Trophoblast cell (in vitro differentiated cells and primary cell): ENCODE results near the gene TAGLN3.
A peak's percentile ranks its signal among the peaks of the same experiment; 100 is the strongest.

ENCODE experiments used
- DNase-seq, 2 donors: peaks; one replicate each; pipeline ENCODE4 v3.0.0-alpha.2; 2016
- H2AFZ ChIP-seq: 2 replicates; pipeline ENCODE4 v1.6.1; 2013; ENCODE audit warnings: low read length, moderate library complexity, mild to moderate bottlenecking; ENCODE audit not compliant: insufficient read depth, poor library complexity
- H2AK5ac ChIP-seq: 2 replicates; pipeline ENCODE4 v1.6.1; 2013; ENCODE audit warnings: mild to moderate bottlenecking, low read length
- H2BK120ac ChIP-seq: 2 replicates; pipeline ENCODE4 v1.6.1; 2013; ENCODE audit warnings: low read length, mild to moderate bottlenecking, moderate library complexity; ENCODE audit not compliant: insufficient read depth, poor library complexity
- H2BK12ac ChIP-seq: 2 replicates; pipeline ENCODE4 v1.6.1; 2013; ENCODE audit warnings: mild to moderate bottlenecking, low read length, moderate library complexity
- H2BK5ac ChIP-seq: 2 replicates; pipeline ENCODE4 v1.6.1; 2013; ENCODE audit warnings: low read length, low read depth, moderate library complexity, mild to moderate bottlenecking; ENCODE audit not compliant: poor library complexity
- H3K14ac ChIP-seq: 2 replicates; pipeline ENCODE4 v1.6.1; 2013; ENCODE audit warnings: mild to moderate bottlenecking, low read length
- H3K18ac ChIP-seq: 2 replicates; pipeline ENCODE4 v1.6.1; 2013; ENCODE audit warnings: mild to moderate bottlenecking, low read length
- H3K23ac ChIP-seq: 2 replicates; pipeline ENCODE4 v1.6.1; 2013; ENCODE audit warnings: low read length
- H3K27ac ChIP-seq: 2 replicates; pipeline ENCODE4 v1.5.1; 2013; ENCODE audit warnings: low read depth, mild to moderate bottlenecking, inconsistent platforms, low read length, moderate library complexity
- H3K27me3 ChIP-seq: 2 replicates; pipeline ENCODE4 v1.6.1; 2013; ENCODE audit warnings: inconsistent platforms, mild to moderate bottlenecking, low read length, moderate library complexity; ENCODE audit not compliant: insufficient read depth
- H3K36me3 ChIP-seq, 2 experiments: 1 replicate in 1 of 2; 2 replicates in 1 of 2; pipeline ENCODE4 v1.6.1; 2013; ENCODE audit warnings: low read length in 2 of 2, mild to moderate bottlenecking in 2 of 2, moderate library complexity in 1 of 2; ENCODE audit not compliant: insufficient read depth in 2 of 2, control insufficient read depth in 1 of 2
- H3K4ac ChIP-seq: 2 replicates; pipeline ENCODE4 v1.6.1; 2013; ENCODE audit warnings: low read depth, mild to moderate bottlenecking, low read length, moderate library complexity
- H3K4me1 ChIP-seq, 2 experiments: 1 replicate in 1 of 2; 2 replicates in 1 of 2; pipeline ENCODE4 v1.6.1; 2013; ENCODE audit warnings: low read length in 2 of 2, mild to moderate bottlenecking in 2 of 2, moderate library complexity in 1 of 2; ENCODE audit not compliant: insufficient read depth in 2 of 2, control insufficient read depth in 1 of 2
- H3K4me2 ChIP-seq: 2 replicates; pipeline ENCODE4 v1.6.1; 2013; ENCODE audit warnings: inconsistent platforms, mild to moderate bottlenecking, low read length, moderate library complexity
- H3K4me3 ChIP-seq: 2 replicates; pipeline ENCODE4 v1.5.1; 2013; ENCODE audit warnings: mild to moderate bottlenecking, low read depth, low read length, inconsistent platforms
- H3K79me1 ChIP-seq: one replicate; pipeline ENCODE4 v1.6.1; 2013; ENCODE audit warnings: low read length
- H3K79me2 ChIP-seq: 2 replicates; pipeline ENCODE4 v1.6.1; 2013; ENCODE audit warnings: low read length, mild to moderate bottlenecking; ENCODE audit not compliant: control insufficient read depth, insufficient read depth, poor library complexity
- H3K9ac ChIP-seq: 2 replicates; pipeline ENCODE4 v1.6.1; 2013; ENCODE audit warnings: mild to moderate bottlenecking, low read length
- H3K9me3 ChIP-seq: 2 replicates; pipeline ENCODE4 v1.6.1; 2013; ENCODE audit warnings: low read depth, mild to moderate bottlenecking, control low read depth, inconsistent platforms, low read length; ENCODE audit not compliant: insufficient read depth
- H4K12ac ChIP-seq: 2 replicates; pipeline ENCODE4 v1.6.1; 2013; ENCODE audit warnings: low read depth, mild to moderate bottlenecking, low read length, moderate library complexity
- H4K8ac ChIP-seq: 2 replicates; pipeline ENCODE4 v1.6.1; 2013; ENCODE audit warnings: low read depth, mild to moderate bottlenecking, low read length, moderate library complexity
- H4K91ac ChIP-seq: one replicate; pipeline ENCODE4 v1.6.1; 2013; ENCODE audit warnings: low read depth, mild to moderate bottlenecking, low read length, moderate library complexity
- WGBS: extraction: QIAGEN DNeasy Blood & Tissue Kit; methylation state at CpG from one replicate; pipeline ENCODE4 v1.1.7; 2013; ENCODE audit warnings: missing lambda C conversion rate; ENCODE audit not compliant: insufficient read length, insufficient coverage; ENCODE audit errors: extremely low coverage; 5-methylcytosine and 5-hydroxymethylcytosine counted together

TAGLN3 gene

DNA sequence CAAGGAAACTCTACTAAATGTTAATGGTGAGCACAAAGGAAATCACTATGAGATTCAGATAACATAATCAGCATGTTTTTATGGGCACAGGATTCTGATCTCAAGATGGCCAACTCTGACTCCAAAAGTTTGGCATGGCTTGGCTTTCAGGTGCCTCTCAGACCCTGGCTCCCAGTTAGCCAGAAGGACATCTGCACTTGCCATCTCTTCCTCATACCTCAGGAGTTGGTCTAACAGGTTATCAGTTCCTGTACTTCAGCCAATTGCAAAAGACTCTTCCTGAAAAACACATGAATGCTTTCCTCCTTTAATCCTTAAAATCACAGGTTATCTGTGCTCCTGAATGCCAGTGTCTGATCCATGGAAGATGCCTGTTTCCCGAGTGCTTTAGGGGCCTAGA lies 60.8 kb downstream of the TAGLN3 start:
- H3K4me2 ChIP-seq: no peak overlapping the region
- DNase-seq: peak in 1 of 2 donors; percentile 64
- no peak overlapping the region for H2BK5ac ChIP-seq
- H3K27me3 ChIP-seq: no peaks in the 10 kb centered on the region
- no peak overlapping the region for H3K4me3 ChIP-seq
- H3K36me3 ChIP-seq: no peaks in the 10 kb centered on the region
- H3K79me2 ChIP-seq: no peaks in the 10 kb centered on the region
- no peak overlapping the region for H2BK120ac ChIP-seq
- no peak overlapping the region for H3K18ac ChIP-seq
- peaks cover 0 to 2% of the 10 kb centered on the region in 2 experiments for H3K4me1 ChIP-seq
- H3K27ac ChIP-seq: no peak overlapping the region
- H4K91ac ChIP-seq: no peak overlapping the region
- no CpG with 5 or more reads among the region's 1 CpG for WGBS
- H2AFZ ChIP-seq: no peak overlapping the region
- no peaks in the 10 kb centered on the region for H3K79me1 ChIP-seq
- H2BK12ac ChIP-seq: no peak overlapping the region
- H3K9me3 ChIP-seq: no peaks in the 10 kb centered on the region
- no peak overlapping the region for H3K9ac ChIP-seq
- no peak overlapping the region for H4K8ac ChIP-seq
- no peak overlapping the region for H3K14ac ChIP-seq
- H3K23ac ChIP-seq: no peak overlapping the region
- H3K4ac ChIP-seq: no peak overlapping the region
- H4K12ac ChIP-seq: no peak overlapping the region
- no peak overlapping the region for H2AK5ac ChIP-seq

- Histone ChIP-seq H4K91ac (no peak overlapping the region), H2AK5ac (no peak overlapping the region), H4K8ac (no peak overlapping the region), H2BK5ac (no peak overlapping the region), H3K4me1 (peaks cover 0 to 2% of the 10 kb centered on the region in 2 experiments), H3K14ac (no peak overlapping the region), H3K4ac (no peak overlapping the region), H3K23ac (no peak overlapping the region), H2AFZ (no peak overlapping the region), H3K9me3 (no peaks in the 10 kb centered on the region), H3K27ac (no peak overlapping the region), H4K12ac (no peak overlapping the region), H2BK12ac (no peak overlapping the region), H3K36me3 (no peaks in the 10 kb centered on the region), H3K9ac (no peak overlapping the region), H3K4me3 (no peak overlapping the region), H2BK120ac (no peak overlapping the region), H3K79me1 (no peaks in the 10 kb centered on the region), H3K4me2 (no peak overlapping the region), H3K79me2 (no peaks in the 10 kb centered on the region), H3K27me3 (no peaks in the 10 kb centered on the region), H3K18ac (no peak overlapping the region)
- WGBS: no CpG with 5 or more reads among the region's 3 CpGs
- peak in 1 of 2 donors; percentile 43 for DNase-seq
Observed at GRCh38 chr3:112061152-112061551, 62.4 kb downstream of the TAGLN3 start.
